ENCODE measurements around the gene SYT7.

SYT7 gene

GRCh38 chr11:61556621-61557020 is 24.3 kb downstream of the SYT7 start:
- no peak for DNase-seq
- no peak overlapping the region for H2AFZ ChIP-seq (ENCODE audit: low read length)
- H4K20me1 ChIP-seq (ENCODE audit: insufficient read depth, low read length): no peaks in the 10 kb centered on the region
- H3K9ac ChIP-seq (ENCODE audit: low read length): no peak overlapping the region
- H3K36me3 ChIP-seq (replicated peaks; ENCODE audit: insufficient read depth, low read length): no peaks in the 10 kb centered on the region
- no peaks in the 10 kb centered on the region for H3F3A ChIP-seq (ENCODE audit: insufficient read depth, low read length)
- no peaks in the 10 kb centered on the region for H3K79me2 ChIP-seq (ENCODE audit: low read length)
- no peaks in the 10 kb centered on the region for H3K4me1 ChIP-seq (ENCODE audit: low read length)
- no peak overlapping the region for H3K4me2 ChIP-seq (ENCODE audit: low read depth, low read length)
- no peaks in the 10 kb centered on the region for H3K9me3 ChIP-seq (replicated peaks; ENCODE audit: insufficient read depth, low read length)
- H3K27ac ChIP-seq (ENCODE audit: low read length): no peak overlapping the region
- H3K27me3 ChIP-seq (replicated peaks; ENCODE audit: insufficient read depth, low read length): peaks cover 91% of the 10 kb centered on the region
- TF ChIP-seq, protein P1, sequence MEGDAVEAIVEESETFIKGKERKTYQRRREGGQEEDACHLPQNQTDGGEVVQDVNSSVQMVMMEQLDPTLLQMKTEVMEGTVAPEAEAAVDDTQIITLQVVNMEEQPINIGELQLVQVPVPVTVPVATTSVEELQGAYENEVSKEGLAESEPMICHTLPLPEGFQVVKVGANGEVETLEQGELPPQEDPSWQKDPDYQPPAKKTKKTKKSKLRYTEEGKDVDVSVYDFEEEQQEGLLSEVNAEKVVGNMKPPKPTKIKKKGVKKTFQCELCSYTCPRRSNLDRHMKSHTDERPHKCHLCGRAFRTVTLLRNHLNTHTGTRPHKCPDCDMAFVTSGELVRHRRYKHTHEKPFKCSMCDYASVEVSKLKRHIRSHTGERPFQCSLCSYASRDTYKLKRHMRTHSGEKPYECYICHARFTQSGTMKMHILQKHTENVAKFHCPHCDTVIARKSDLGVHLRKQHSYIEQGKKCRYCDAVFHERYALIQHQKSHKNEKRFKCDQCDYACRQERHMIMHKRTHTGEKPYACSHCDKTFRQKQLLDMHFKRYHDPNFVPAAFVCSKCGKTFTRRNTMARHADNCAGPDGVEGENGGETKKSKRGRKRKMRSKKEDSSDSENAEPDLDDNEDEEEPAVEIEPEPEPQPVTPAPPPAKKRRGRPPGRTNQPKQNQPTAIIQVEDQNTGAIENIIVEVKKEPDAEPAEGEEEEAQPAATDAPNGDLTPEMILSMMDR (IDR thresholded peaks at IDR 0.05; ENCODE audit: low read length): no peak
- TF ChIP-seq EZH2 (optimal IDR thresholded peaks at IDR 0.05; ENCODE audit: low read depth, low read length) (no peak), EZH2phosphoT487 (IDR thresholded peaks at IDR 0.05; ENCODE audit: low read length) (no peak)
- H3K4me3 ChIP-seq (ENCODE audit: low read length): no peak overlapping the region
- H3K9me2 ChIP-seq (replicated peaks; ENCODE audit: insufficient read depth, low read length): no peaks in the 10 kb centered on the region

DNA sequence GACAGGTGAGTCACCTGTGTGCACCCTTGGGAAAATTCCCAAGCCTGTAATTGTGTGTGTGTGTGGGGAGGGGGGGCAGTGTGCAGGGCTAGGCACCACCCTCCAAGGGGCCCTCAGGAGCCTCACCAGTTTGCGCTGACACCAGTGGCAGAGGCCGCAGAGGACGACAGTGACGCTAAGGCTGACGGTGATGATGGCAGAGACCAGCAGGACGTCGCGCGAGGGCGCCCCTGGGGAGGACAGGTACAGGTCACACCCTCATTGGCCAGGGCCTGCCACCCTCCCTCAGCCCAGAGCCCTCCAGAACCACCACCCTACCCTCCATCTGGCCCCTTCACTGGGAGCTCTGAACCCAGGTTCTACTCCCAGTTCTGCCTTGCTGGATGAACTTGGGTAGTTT is 24.9 kb downstream of the SYT7 start:
- Histone ChIP-seq H2AFZ (ENCODE audit: low read length) (no peak overlapping the region), H3K4me1 (ENCODE audit: low read length) (no peaks in the 10 kb centered on the region), H3F3A (ENCODE audit: insufficient read depth, low read length) (no peaks in the 10 kb centered on the region), H3K79me2 (ENCODE audit: low read length) (no peaks in the 10 kb centered on the region), H3K9me2 (replicated peaks; ENCODE audit: insufficient read depth, low read length) (no peaks in the 10 kb centered on the region), H3K4me2 (ENCODE audit: low read depth, low read length) (no peak overlapping the region), H3K27me3 (replicated peaks; ENCODE audit: insufficient read depth, low read length) (peaks cover 91% of the 10 kb centered on the region), H3K27ac (ENCODE audit: low read length) (no peak overlapping the region), H4K20me1 (ENCODE audit: insufficient read depth, low read length) (no peaks in the 10 kb centered on the region), H3K9me3 (replicated peaks; ENCODE audit: insufficient read depth, low read length) (no peaks in the 10 kb centered on the region), H3K36me3 (replicated peaks; ENCODE audit: insufficient read depth, low read length) (no peaks in the 10 kb centered on the region), H3K4me3 (ENCODE audit: low read length) (no peak overlapping the region), H3K9ac (ENCODE audit: low read length) (no peak overlapping the region)
- TF ChIP-seq, protein P1 (IDR thresholded peaks at IDR 0.05; ENCODE audit: low read length): no peak
- no peak for DNase-seq

DNA sequence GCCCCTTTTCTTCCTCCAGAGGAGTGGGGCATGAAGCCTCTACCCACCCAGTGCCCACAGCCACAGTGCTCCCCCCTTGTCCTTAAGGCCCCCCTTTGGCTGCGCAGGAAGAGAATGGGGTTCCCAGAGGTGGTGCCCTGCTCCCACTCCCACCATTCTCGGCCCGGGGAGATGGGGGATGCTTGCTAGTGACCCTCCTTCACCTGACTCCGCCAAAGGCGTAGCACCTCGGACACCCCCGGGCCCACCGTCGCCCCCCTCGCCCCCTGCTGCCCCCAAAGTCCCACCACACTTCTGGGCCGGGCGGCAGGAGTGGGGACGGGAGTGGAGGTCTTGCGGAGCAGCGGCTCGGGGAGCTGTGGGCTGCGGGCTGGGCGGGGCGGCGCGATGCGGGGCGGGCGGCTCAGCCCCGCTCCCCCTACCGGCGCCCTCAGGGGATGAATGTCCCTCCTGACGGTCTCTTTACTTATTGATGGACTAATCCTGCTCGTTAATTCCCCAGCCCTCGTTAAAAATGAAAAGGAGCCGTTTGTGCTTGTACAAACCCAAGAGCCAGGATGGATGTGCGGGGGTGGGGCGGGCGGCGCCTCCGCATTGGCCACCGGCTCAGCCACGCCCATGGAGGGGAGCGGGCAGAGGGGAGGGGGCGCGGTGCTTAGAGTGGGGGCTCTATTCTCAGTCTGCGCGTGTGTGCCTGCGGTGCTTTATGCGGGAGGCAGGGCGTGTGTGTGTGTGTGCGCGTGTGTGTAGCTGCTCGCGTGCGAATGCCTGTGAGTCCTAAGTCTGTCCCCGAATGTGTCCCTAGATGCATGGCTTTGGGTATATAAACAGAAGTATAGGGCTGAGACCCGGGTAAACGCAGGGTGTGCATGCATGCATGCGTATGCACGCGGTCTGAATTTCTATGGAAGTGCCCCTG is 25.6 kb downstream of the SYT7 start:
- H3F3A ChIP-seq (ENCODE audit: insufficient read depth, low read length): no peaks in the 10 kb centered on the region
- no peak overlapping the region for H3K27ac ChIP-seq (ENCODE audit: low read length)
- no peaks in the 10 kb centered on the region for H3K9me2 ChIP-seq (replicated peaks; ENCODE audit: insufficient read depth, low read length)
- H3K27me3 ChIP-seq (replicated peaks; ENCODE audit: insufficient read depth, low read length): peaks cover 91% of the 10 kb centered on the region
- no peak overlapping the region for H3K4me3 ChIP-seq (ENCODE audit: low read length)
- H3K9ac ChIP-seq (ENCODE audit: low read length): no peak overlapping the region
- H3K79me2 ChIP-seq (ENCODE audit: low read length): no peaks in the 10 kb centered on the region
- no peak overlapping the region for H2AFZ ChIP-seq (ENCODE audit: low read length)
- no peaks in the 10 kb centered on the region for H3K4me1 ChIP-seq (ENCODE audit: low read length)
- no peaks in the 10 kb centered on the region for H4K20me1 ChIP-seq (ENCODE audit: insufficient read depth, low read length)
- no peaks in the 10 kb centered on the region for H3K36me3 ChIP-seq (replicated peaks; ENCODE audit: insufficient read depth, low read length)
- H3K9me3 ChIP-seq (replicated peaks; ENCODE audit: insufficient read depth, low read length): no peaks in the 10 kb centered on the region
- H3K4me2 ChIP-seq (ENCODE audit: low read depth, low read length): no peak overlapping the region
- no peak for DNase-seq
- TF ChIP-seq, protein P1 (IDR thresholded peaks at IDR 0.05; ENCODE audit: low read length): no peak
- peak; percentile 90 for TF ChIP-seq EZH2 (optimal IDR thresholded peaks at IDR 0.05; ENCODE audit: low read depth, low read length)

Data from MM.1S (cell line).